ENCODE measurements around the gene ARTN.

ARTN gene

GRCh38 chr1:43984855-43985254, 51.3 kb downstream of the ARTN start:
- Histone ChIP-seq H3K27ac (no peak overlapping the region), H3K9ac (no peak overlapping the region), H4K20me1 (peaks cover 0 to 60% (median 29%) of the 10 kb centered on the region in 11 experiments; a peak in 15 of 22 replicates), H3K27me3 (no peaks in the 10 kb centered on the region), H3K4me2 (no peak overlapping the region), H3K4me1 (peaks cover 16 to 39% (median 33%) of the 10 kb centered on the region in 10 experiments), H3K36me3 (peaks cover 5 to 67% (median 52%) of the 10 kb centered on the region in 11 experiments; a peak in 21 of 22 replicates), H3K9me3 (replicated peaks in 1 of 11) (no peaks in the 10 kb centered on the region), H3K4me3 (no peak overlapping the region)
- no peak for TF ChIP-seq Cebpa-rat (IDR thresholded peaks at IDR 0.05)

GRCh38 chr1:43985984-43986595, 52.5 kb downstream of the ARTN start:
- Histone ChIP-seq H3K4me1 (peaks cover 15 to 33% (median 29%) of the 10 kb centered on the region in 10 experiments), H3K4me2 (no peak overlapping the region), H3K27ac (no peak overlapping the region), H3K9me3 (replicated peaks in 1 of 11) (no peaks in the 10 kb centered on the region), H3K4me3 (no peak overlapping the region), H3K9ac (no peak overlapping the region), H3K27me3 (no peaks in the 10 kb centered on the region), H4K20me1 (peaks cover 0 to 49% (median 26%) of the 10 kb centered on the region in 11 experiments; a peak in 15 of 22 replicates), H3K36me3 (peaks cover 5 to 67% (median 52%) of the 10 kb centered on the region in 11 experiments; a peak in 21 of 22 replicates)
- no peak for TF ChIP-seq Cebpa-rat (IDR thresholded peaks at IDR 0.05)

- Histone ChIP-seq H4K20me1 (peaks cover 0 to 43% (median 23%) of the 10 kb centered on the region in 11 experiments; a peak in 14 of 22 replicates), H3K4me3 (no peak overlapping the region), H3K36me3 (peaks cover 5 to 61% (median 50%) of the 10 kb centered on the region in 11 experiments; a peak in 21 of 22 replicates), H3K27ac (no peak overlapping the region), H3K4me2 (no peak overlapping the region), H3K9ac (no peak overlapping the region), H3K4me1 (peaks cover 11 to 29% (median 24%) of the 10 kb centered on the region in 10 experiments), H3K9me3 (replicated peaks in 1 of 11) (no peaks in the 10 kb centered on the region), H3K27me3 (no peaks in the 10 kb centered on the region)
- TF ChIP-seq Cebpa-rat (IDR thresholded peaks at IDR 0.05) = no peak
Observed at GRCh38 chr1:43986712-43987111, 53.1 kb downstream of the ARTN start.

Data from BLaER1 treated with 17β-estradiol and CSF1 and Interleukin-3, amounts not matched to agents 10 nM and 100 nM (cell line).